HepG2 (cell line): ENCODE data around the gene OR1S2. TPM values are rescaled to one million over a fixed set of nuclear protein-coding genes. Genes with fewer than 3 reads are reported as not detected.
A peak's percentile ranks its signal among the peaks of the same experiment; 100 is the strongest.

ENCODE experiments used
- CCAR2 ChIP-seq: fragments of 200-400 bp; formaldehyde crosslinking; optimal IDR thresholded peaks from 2 replicates; pipeline ENCODE3; 2018; ENCODE audit warnings: low read depth, mild to moderate bottlenecking, low read length, moderate library complexity
- FLYWCH1 ChIP-seq: sonication (generic); formaldehyde crosslinking; IDR thresholded peaks from 2 replicates; pipeline ENCODE4 v1.8.1; 2023; ENCODE audit warnings: mild to moderate bottlenecking, missing genetic modification reagents
- IRF1 ChIP-seq: sonication (generic); formaldehyde crosslinking; IDR thresholded peaks from 2 replicates; pipeline ENCODE4 v1.4.0; 2020; ENCODE audit warnings: low read depth, mild to moderate bottlenecking, missing genetic modification reagents
- JARID2 ChIP-seq: sonication (generic); formaldehyde crosslinking; IDR thresholded peaks from 2 replicates; pipeline ENCODE4 v1.8.1; 2023; ENCODE audit warnings: missing genetic modification reagents, inconsistent platforms; ENCODE audit not compliant: insufficient replicate concordance
- NFE2L2 ChIP-seq: fragments of 150-350 bp; IDR thresholded peaks from 2 replicates; pipeline ENCODE4 v1.6.1; 2014; ENCODE audit warnings: low read length
- NFKB2 ChIP-seq: sonication (generic); formaldehyde crosslinking; IDR thresholded peaks from 2 replicates; pipeline ENCODE4 v1.4.0; 2020; ENCODE audit warnings: missing genetic modification reagents, borderline replicate concordance
- PCBP2 ChIP-seq: fragments of 200-400 bp; formaldehyde crosslinking; optimal IDR thresholded peaks from 2 replicates; pipeline ENCODE3; 2018; ENCODE audit warnings: low read length, low read depth; ENCODE audit not compliant: poor library complexity, severe bottlenecking
- POLR2AphosphoS5 ChIP-seq: IDR thresholded peaks from 2 replicates; pipeline ENCODE4 v1.6.1; 2012; ENCODE audit warnings: low read depth, low read length
- PRDM15 ChIP-seq: sonication (generic); formaldehyde crosslinking; IDR thresholded peaks from 2 replicates; pipeline ENCODE4 v1.4.0; 2020; ENCODE audit warnings: missing genetic modification reagents
- RBAK ChIP-seq: sonication (generic); formaldehyde crosslinking; IDR thresholded peaks from 2 replicates; pipeline ENCODE4 v1.5.1; 2020; ENCODE audit warnings: mild to moderate bottlenecking, missing genetic modification reagents
- RNF219 ChIP-seq: sonication (generic); formaldehyde crosslinking; IDR thresholded peaks from 2 replicates; pipeline ENCODE4 v1.5.0; 2020; ENCODE audit warnings: mild to moderate bottlenecking, missing genetic modification reagents
- TFDP1 ChIP-seq: IDR thresholded peaks from 2 replicates; pipeline ENCODE4 v1.6.1; 2016; ENCODE audit warnings: missing compliant biosample characterization, missing genetic modification reagents, borderline replicate concordance
- ZBTB7B ChIP-seq: sonication (generic); formaldehyde crosslinking; IDR thresholded peaks from 2 replicates; pipeline ENCODE4 v1.4.0; 2020; ENCODE audit warnings: missing genetic modification reagents
- ZFYVE20 ChIP-seq: sonication (generic); formaldehyde crosslinking; IDR thresholded peaks from 2 replicates; pipeline ENCODE4 v1.8.0; 2023; ENCODE audit warnings: low read depth, mild to moderate bottlenecking, moderate library complexity, missing genetic modification reagents, borderline replicate concordance
- ZNF576 ChIP-seq: sonication (generic); formaldehyde crosslinking; IDR thresholded peaks from 2 replicates; pipeline ENCODE4 v1.4.0; 2020; ENCODE audit warnings: mild to moderate bottlenecking, missing genetic modification reagents
- ZNF710 ChIP-seq: sonication (generic); formaldehyde crosslinking; IDR thresholded peaks from 2 replicates; pipeline ENCODE4 v1.5.0; 2020; ENCODE audit warnings: mild to moderate bottlenecking, missing genetic modification reagents, borderline replicate concordance
- ZNF792 ChIP-seq: IDR thresholded peaks from 2 replicates; pipeline ENCODE4 v1.6.1; 2016
- polyA plus RNA-seq, 8 experiments: library from polyadenylated mRNA; depleted of rRNA in 3 of 8; stranded (reverse) in 7 of 8; unstranded in 1 of 8; fragments of >200 nt; fragmentation: Illumina TruSeq in 4 of 8; extraction: Trizol in 4 of 8; gene quantifications; 2 replicates each; pipeline versions ENCODE4 v1.2.1 to v1.2.3, GENCODE V29; 2011 to 2016; ENCODE audit warnings: low read depth in 4 of 8, missing spikeins in 1 of 8, mixed read lengths in 1 of 8; ENCODE audit not compliant: insufficient read depth in 1 of 8
- total RNA-seq, 5 experiments: library from RNA; depleted of rRNA; stranded (reverse); fragments of >200 nt; fragmentation: Illumina TruSeq; extraction: Trizol; gene quantifications; 2 replicates each; pipeline ENCODE4 v1.2.3, GENCODE V29; 2016; ENCODE audit warnings: low read depth in 1 of 5

Gene OR1S2
- total and polyA plus RNA-seq, 2 of the 13 experiments (the other 11 are each of a cell fraction or from before 2014, with no cell fraction given) = not detected

GRCh38 chr11:58165504-58166106 lies 38.3 kb downstream of the OR1S2 start (continued):
- TF ChIP-seq FLYWCH1 (CRISPR knock-in tag) (no peak), IRF1 (CRISPR knock-in tag) (no peak), JARID2 (no peak), RBAK (CRISPR knock-in tag) (no peak), ZNF792 (CRISPR knock-in tag) (no peak), PRDM15 (CRISPR knock-in tag) (no peak), NFE2L2 (no peak), TFDP1 (CRISPR knock-in tag) (peak; percentile 62; the same call in 1 of the 2 replicates), ZNF710 (CRISPR knock-in tag) (0 out of 2 replicates have a peak, but pooled peaks have one; percentile 45), ZFYVE20 (CRISPR knock-in tag) (no peak), ZNF576 (CRISPR knock-in tag) (no peak), RNF219 (CRISPR knock-in tag) (no peak), ZBTB7B (CRISPR knock-in tag) (peak; percentile 70; the same call in 1 of the 2 replicates), CCAR2 (no peak), POLR2AphosphoS5 (no peak), NFKB2 (no peak), PCBP2 (no peak)
